Gastrocnemius medialis (tissue), 4 donors: Measurements from ENCODE around the gene FBLN1. TPM values are rescaled to one million over a fixed set of nuclear protein-coding genes. Genes with fewer than 3 reads are reported as not detected.

Experiments used
- ATAC-seq, 2 donors: fragments of 150-250 bp; one replicate each; pipeline ENCODE4 v1.9.1; 2016
- DNase-seq, 2 donors: peaks; one replicate each; pipeline ENCODE4 v3.0.0-alpha.2; 2019
- H3K27ac ChIP-seq, 4 donors: fragments of 200-600 bp; sonication (generic); 1 replicate in 1 of 4; 2 replicates in 3 of 4; pipeline ENCODE4 v1.5.1; 2016 to 2018; ENCODE audit warnings: mild to moderate bottlenecking in 2 of 4, moderate library complexity in 1 of 4
- H3K27me3 ChIP-seq, 3 donors: fragments of 200-600 bp; sonication (generic) in 2 of 3; 1 replicate in 1 of 3; 2 replicates in 2 of 3; pipeline versions ENCODE4 v1.5.1 to v1.6.0; 2016 to 2019; ENCODE audit warnings: mild to moderate bottlenecking in 1 of 3, moderate library complexity in 1 of 3
- H3K36me3 ChIP-seq, 2 donors: fragments of 200-600 bp; sonication (generic) in 1 of 2; one replicate each; pipeline ENCODE4 v1.5.1; 2017 to 2018
- H3K4me1 ChIP-seq, 2 donors: fragments of 200-600 bp; sonication (generic) in 1 of 2; one replicate each; pipeline ENCODE4 v1.5.1; 2016 to 2017; ENCODE audit warnings: mild to moderate bottlenecking in 2 of 2
- H3K4me3 ChIP-seq, 4 donors: fragments of 200-600 bp; sonication (generic) in 3 of 4; 1 replicate in 1 of 4; 2 replicates in 3 of 4; pipeline ENCODE4 v1.5.1; 2016 to 2019; ENCODE audit warnings: mild to moderate bottlenecking in 2 of 4
- H3K9me3 ChIP-seq, 3 donors: fragments of 200-600 bp; sonication (generic) in 2 of 3; 1 replicate in 1 of 3; 2 replicates in 2 of 3; pipeline ENCODE4 v1.5.1; 2016 to 2019
- POLR2A ChIP-seq, 2 donors: fragments of 450-650 bp; IDR thresholded peaks; one replicate each; pipeline ENCODE4 v1.6.1; 2017; ENCODE audit warnings: antibody characterized with exemption in 2 of 2, mild to moderate bottlenecking in 2 of 2, moderate library complexity in 2 of 2
- in situ Hi-C, 4 donors: fragments of 200-750 bp; cut with MboI; loops; one replicate each; pipeline versions ENCODE4 v1.15.0 to v1.8.0; 2017; ENCODE audit warnings: low sequenced_read_pairs in 4 of 4
- intact Hi-C: fragments of 100-400 bp; cut with DNase I; formaldehyde crosslinking; loops from one replicate; pipeline ENCODE4 v1.15.1; 2023; ENCODE audit warnings: low total_unique reads
- total RNA-seq, 4 donors: library from RNA; depleted of rRNA; stranded (reverse); fragments of >200 nt; gene quantifications; one replicate each; pipeline versions ENCODE4 v1.1.0 to v1.2.3, GENCODE V29; 2016
- TF ChIP-seq, protein P1 (sequence below), 5 experiments: fragments of 450-650 bp in 3 of 5; fragments of 200-600 bp in 2 of 5; sonication (generic) in 2 of 5; IDR thresholded peaks in 4 of 5; conservative IDR thresholded peaks in 1 of 5; 1 replicate in 4 of 5; 2 replicates in 1 of 5; pipeline ENCODE4 v1.5.1; 2016 to 2019; ENCODE audit warnings: antibody characterized with exemption in 5 of 5, mild to moderate bottlenecking in 3 of 5, moderate library complexity in 3 of 5

FBLN1 gene
- total RNA-seq, 4 donors from 2014 or later = 12.5 to 37.1 (median 19.2) TPM

DNA sequence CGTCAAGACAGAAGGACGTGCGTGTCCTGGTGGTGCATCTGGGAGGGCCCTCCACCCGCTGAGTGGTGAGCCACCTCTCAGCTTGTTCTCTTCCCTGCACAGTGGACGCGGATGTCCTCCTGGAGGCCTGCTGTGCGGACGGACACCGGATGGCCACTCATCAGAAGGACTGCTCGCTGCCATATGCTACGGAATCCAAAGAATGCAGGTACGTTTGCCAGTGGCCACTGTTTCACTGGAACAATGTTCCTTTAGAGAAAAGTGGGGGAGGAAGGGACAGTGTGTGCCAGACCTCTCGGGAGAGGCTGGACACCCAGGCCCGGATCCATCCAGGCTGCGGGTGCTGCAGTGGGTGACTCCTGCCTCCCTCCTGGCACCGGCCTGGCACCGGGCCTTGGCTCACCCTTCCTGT lies 15.9 kb downstream of the FBLN1 start:
- no peaks in the 10 kb centered on the region for H3K27me3 ChIP-seq
- no peak for TF ChIP-seq POLR2A (IDR thresholded peaks at IDR 0.05)
- TF ChIP-seq, protein P1, sequence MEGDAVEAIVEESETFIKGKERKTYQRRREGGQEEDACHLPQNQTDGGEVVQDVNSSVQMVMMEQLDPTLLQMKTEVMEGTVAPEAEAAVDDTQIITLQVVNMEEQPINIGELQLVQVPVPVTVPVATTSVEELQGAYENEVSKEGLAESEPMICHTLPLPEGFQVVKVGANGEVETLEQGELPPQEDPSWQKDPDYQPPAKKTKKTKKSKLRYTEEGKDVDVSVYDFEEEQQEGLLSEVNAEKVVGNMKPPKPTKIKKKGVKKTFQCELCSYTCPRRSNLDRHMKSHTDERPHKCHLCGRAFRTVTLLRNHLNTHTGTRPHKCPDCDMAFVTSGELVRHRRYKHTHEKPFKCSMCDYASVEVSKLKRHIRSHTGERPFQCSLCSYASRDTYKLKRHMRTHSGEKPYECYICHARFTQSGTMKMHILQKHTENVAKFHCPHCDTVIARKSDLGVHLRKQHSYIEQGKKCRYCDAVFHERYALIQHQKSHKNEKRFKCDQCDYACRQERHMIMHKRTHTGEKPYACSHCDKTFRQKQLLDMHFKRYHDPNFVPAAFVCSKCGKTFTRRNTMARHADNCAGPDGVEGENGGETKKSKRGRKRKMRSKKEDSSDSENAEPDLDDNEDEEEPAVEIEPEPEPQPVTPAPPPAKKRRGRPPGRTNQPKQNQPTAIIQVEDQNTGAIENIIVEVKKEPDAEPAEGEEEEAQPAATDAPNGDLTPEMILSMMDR (IDR thresholded peaks at IDR 0.05 in 4 of 5, conservative IDR thresholded peaks at IDR 0.05 in 1 of 5) = no peak
- ATAC-seq (no peak), DNase-seq (no peak)
- H3K27ac ChIP-seq = no peak overlapping the region
- peaks cover 0 to 3% of the 10 kb centered on the region in 2 donors for H3K4me1 ChIP-seq
- H3K4me3 ChIP-seq = no peak overlapping the region
- H3K36me3 ChIP-seq = no peaks in the 10 kb centered on the region
- in situ Hi-C loops (no loop called here), intact Hi-C loops (no loop called here)
- H3K9me3 ChIP-seq = no peaks in the 10 kb centered on the region

GRCh38 chr22:45521178-45521577 lies 18.5 kb downstream of the FBLN1 start:
- no peak overlapping the region for H3K27ac ChIP-seq
- DNase-seq (no peak), ATAC-seq (peak in 1 of 2 donors; percentile 50)
- H3K36me3 ChIP-seq = no peaks in the 10 kb centered on the region
- no peak overlapping the region for H3K4me3 ChIP-seq
- H3K27me3 ChIP-seq = no peaks in the 10 kb centered on the region
- no peaks in the 10 kb centered on the region for H3K9me3 ChIP-seq
- H3K4me1 ChIP-seq = peaks cover 0 to under 1% of the 10 kb centered on the region in 2 donors
- in situ Hi-C loops (no loop called here), intact Hi-C loops (no loop called here)
- TF ChIP-seq, protein P1 (IDR thresholded peaks at IDR 0.05 in 4 of 5, conservative IDR thresholded peaks at IDR 0.05 in 1 of 5) = no peak
- no peak for TF ChIP-seq POLR2A (IDR thresholded peaks at IDR 0.05)

DNA sequence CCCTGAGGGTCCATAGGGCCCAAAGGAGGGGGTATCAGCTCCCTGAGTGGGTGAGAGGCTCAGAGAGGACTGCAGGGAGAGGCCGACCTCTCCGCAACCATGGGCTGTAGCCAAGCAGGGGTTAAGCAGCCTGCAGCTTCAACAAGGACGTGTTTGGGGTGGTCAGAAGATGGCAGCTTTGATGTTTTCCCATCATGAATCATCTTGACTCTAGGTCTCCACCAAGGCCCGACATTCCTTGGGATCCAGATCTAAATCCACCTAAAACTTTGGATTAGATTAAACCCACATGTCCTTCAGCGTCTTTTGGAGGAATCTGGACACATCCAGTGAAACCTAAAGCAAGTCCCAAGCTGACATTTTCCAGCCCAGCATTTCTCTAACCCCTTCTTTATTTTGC lies 19.8 kb downstream of the FBLN1 start:
- DNase-seq = no peak
- Histone ChIP-seq H3K27ac (no peak overlapping the region), H3K36me3 (no peaks in the 10 kb centered on the region), H3K4me1 (no peaks in the 10 kb centered on the region), H3K9me3 (no peaks in the 10 kb centered on the region), H3K27me3 (no peaks in the 10 kb centered on the region), H3K4me3 (no peak overlapping the region)
- intact Hi-C loops (no loop called here), in situ Hi-C loops (no loop called here)
- TF ChIP-seq POLR2A (IDR thresholded peaks at IDR 0.05) = no peak
- TF ChIP-seq, protein P1 (IDR thresholded peaks at IDR 0.05 in 4 of 5, conservative IDR thresholded peaks at IDR 0.05 in 1 of 5) = no peak
- no peak for ATAC-seq

- H3K4me1 ChIP-seq = no peaks in the 10 kb centered on the region
- in situ Hi-C loops = no loop called here
- DNase-seq (no peak), ATAC-seq (no peak)
- H3K36me3 ChIP-seq = no peaks in the 10 kb centered on the region
- TF ChIP-seq, protein P1 (IDR thresholded peaks at IDR 0.05 in 4 of 5, conservative IDR thresholded peaks at IDR 0.05 in 1 of 5) = no peak
- TF ChIP-seq POLR2A (IDR thresholded peaks at IDR 0.05) = no peak
- H3K9me3 ChIP-seq = no peaks in the 10 kb centered on the region
- intact Hi-C loops = no loop called here
- no peak overlapping the region for H3K4me3 ChIP-seq
- no peaks in the 10 kb centered on the region for H3K27me3 ChIP-seq
- H3K27ac ChIP-seq = no peak overlapping the region
Observed at GRCh38 chr22:45524157-45524556, 21.5 kb downstream of the FBLN1 start.

DNA sequence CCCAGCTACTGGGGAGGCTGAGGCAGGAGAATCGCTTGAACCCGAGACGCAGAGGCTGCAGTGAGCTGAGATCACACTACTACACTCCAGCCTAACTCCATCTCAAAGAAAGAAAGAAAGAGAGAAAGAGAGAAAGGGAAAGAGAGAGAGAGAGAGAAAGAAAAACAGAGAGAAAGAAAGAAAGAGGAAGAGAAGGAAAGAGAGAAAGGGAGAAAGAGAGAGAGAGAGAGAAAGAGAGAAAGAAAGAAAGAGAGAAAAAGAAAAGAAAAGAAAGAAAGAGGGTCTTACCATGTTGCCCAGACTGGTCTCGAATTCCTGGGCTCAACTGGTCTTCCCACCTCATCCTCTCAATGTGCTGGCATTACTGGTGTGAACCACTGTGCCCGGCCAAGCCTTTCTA lies 22.3 kb downstream of the FBLN1 start:
- no peaks in the 10 kb centered on the region for H3K9me3 ChIP-seq
- intact Hi-C loops = no loop called here
- H3K27ac ChIP-seq = no peak overlapping the region
- TF ChIP-seq, protein P1 (IDR thresholded peaks at IDR 0.05 in 4 of 5, conservative IDR thresholded peaks at IDR 0.05 in 1 of 5) = no peak
- no peak for TF ChIP-seq POLR2A (IDR thresholded peaks at IDR 0.05)
- no peaks in the 10 kb centered on the region for H3K4me1 ChIP-seq
- no peaks in the 10 kb centered on the region for H3K27me3 ChIP-seq
- in situ Hi-C loops = no loop called here
- no peak overlapping the region for H3K4me3 ChIP-seq
- no peaks in the 10 kb centered on the region for H3K36me3 ChIP-seq
- no peak for ATAC-seq
- no peak for DNase-seq
